Stimulated activated CD4-positive, alpha-beta T cell treated with anti-CD3 and anti-CD28 coated beads, Interleukin-2, amount 100 ng/mL, for 24 hours (primary cell): Measurements from ENCODE around the gene TKTL2.

Source experiments
- DNase-seq, 2 donors: peaks; one replicate each; pipeline ENCODE4 v3.0.0-alpha.2; 2020

Gene TKTL2

GRCh38 chr4:163440040-163440439, 33.5 kb downstream of the TKTL2 start:
- no peak for DNase-seq
